SW 1271 (cell line): ENCODE data around the gene FRMD4A.
A peak's percentile ranks its signal among the peaks of the same experiment; 100 is the strongest.
"Not testable (repeated sequence)": the region's sequence is repeated elsewhere in the genome, so short reads cannot be mapped to it uniquely, and the experiment has no call there.

Experiments
- DNase-seq, 2 experiments: peaks; one replicate each; lab custom pipeline; 2025; lab: John Stamatoyannopoulos, UW

The FRMD4A gene

DNA sequence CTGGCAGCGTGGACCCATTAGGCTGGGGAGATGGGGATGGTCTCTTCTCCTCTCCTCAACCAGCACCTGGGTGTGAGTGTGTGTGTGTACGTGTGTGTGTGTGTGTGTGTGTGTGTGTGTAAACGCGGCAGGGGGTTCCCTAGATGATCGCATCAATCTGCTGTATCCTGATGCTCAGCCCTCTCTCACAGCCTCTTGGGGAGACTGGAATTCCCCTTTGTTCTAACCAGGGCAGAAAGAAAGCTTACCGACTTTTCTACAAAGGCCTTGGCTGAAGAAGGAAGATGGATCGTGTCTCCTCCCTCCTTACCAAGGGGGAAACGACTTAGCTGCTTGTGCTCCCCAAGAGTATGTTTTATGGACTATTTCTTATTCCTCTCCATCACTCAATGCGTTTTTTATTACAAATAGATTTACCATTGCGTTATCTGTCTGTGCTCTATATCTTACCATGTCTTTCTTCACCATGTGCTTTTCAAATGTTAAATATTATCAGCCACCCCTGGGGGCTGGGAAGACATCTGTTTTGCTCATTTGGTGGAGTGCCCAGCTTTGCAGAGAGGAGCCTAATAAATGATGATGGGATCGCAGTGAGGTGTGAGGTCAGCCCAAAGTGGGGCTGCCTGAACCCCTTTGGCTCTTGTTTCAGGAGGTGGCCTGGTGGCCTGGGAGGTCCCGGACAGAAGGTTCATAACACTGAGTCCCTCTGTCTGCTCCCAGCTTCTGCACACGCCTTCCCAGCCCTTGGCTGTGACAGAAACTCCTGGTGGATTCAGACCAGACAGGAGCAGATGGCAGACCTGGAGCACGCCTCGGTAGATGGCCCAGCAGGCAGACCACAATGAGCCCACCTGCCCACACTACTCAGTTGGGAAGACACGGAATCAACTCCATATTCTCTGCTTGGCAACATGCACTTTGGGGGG is 481.9 kb downstream of the FRMD4A start:
- no peak for DNase-seq

DNA sequence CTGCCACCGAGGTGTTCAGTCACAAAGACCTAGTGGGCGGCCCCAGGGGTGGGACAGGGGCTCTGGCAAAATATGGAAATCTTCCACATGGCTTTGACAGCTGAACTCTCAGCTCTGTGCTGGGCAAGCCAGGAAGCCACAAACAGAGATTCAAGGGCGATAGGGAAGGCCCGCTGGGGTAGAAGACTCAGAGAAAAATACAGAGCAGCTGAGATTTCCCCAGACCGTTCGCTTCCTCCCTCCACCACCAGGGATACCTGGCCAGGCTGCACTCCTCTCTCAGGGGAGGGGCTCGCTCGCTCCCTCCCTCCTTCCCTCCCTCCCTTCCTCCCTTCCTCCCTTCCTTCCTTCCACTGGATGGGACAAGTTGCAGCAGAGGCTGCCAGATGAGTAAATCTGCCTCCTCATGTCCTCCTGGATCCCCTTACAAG is 483.5 kb downstream of the FRMD4A start:
- no peak for DNase-seq

DNA sequence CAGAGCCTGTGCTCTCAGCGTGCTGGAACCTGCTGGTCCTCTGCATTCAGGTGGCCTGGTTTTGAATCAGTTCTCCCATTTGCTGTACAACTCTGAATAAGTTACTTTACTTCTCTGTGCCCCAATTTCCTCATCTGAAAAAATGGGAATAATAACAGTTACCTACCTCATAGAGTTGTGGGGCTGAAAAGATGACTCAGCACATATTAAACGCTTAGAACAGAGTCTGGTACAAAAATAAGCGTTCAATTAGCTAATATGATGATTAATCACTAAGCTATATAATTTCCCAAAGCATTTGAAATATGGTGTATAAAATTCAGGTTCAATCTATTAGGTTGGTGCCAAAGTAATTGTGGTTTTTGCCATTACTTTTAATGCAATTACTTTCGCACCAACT is 484.8 kb downstream of the FRMD4A start:
- DNase-seq, result no peak

DNA sequence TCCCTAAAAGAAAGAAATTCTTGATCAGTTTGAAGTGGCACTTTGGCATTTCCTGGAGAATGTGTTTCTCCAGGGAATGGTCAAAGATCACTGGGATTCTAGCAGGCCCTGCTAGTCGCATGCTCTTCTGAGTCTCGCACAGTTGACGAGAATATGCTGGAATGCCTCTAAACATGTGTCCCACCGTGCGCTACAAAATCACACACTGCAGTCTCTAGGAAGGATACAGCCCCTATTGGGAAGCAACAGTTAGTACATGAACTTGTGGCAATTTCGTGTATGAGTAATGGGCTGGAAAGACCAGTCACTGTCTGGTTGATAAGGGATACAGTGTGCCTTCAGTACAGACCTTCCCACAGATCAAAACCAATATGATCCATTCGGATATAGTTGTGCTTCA is 486.1 kb downstream of the FRMD4A start:
- no peak for DNase-seq

DNA sequence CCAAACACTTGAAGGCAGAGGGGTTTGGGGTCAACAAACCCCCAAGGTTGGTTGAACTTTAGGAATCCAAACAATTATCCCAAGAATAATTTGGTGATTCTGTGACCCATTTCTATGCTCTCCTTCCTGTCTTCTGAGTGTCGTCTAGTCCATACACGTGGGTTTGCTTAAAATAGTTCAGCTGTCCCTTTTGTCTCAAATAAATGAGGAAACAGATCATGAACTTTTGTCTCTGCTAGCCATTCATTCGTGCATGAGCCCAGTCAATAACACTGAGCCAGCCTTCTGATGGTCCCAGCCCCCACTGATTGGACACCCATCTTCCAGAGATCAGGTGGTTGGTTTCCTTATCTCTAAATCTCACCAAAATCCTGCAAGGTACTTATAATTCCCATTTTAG is 488.6 kb downstream of the FRMD4A start:
- no peak for DNase-seq

DNA sequence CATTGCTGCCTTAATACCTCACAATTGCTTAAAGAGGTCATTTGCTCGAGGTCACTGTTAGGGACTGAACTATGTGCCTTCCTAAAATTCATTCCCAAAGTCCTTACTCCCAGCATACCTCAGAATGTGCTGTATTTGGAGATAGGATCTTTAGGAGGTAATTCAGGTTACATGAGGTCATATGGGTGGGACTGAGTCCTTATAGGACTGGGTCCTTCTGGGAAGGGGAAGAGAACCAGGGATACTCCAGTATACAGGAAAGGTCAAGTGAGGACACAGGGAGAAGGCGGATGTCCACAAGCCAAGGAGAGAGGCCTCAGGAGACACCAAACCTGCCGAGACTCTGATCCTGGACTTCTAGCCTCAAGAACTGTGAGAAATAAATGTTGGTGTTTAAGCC is 490.7 kb downstream of the FRMD4A start:
- no peak for DNase-seq

DNA sequence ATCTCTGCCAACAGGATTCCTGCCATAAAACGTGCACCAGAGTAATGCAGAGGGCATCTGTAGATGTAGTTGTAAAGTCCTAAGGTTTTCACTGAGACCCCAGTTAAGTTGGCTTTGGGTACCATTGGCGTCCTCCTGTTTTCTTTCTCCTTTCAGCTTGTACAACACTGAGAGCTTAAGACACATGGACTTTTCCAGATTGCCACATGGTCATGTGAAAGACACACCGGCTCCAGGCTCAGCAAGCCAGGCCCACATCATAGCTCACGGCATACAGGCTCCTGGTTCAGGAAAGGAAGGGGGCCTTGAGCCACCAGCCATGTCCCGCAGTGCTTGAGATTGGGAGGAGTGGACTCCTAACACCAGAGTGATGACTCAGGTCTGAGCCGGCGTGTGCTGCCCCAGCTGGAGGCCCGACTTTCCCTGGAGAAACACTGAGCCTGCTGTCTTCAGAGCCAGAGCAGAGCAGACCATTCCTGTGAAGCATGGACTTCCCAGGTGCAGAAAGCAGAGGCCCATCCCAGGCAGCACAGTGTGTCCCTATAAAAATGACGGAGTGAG is 491.2 kb downstream of the FRMD4A start:
- DNase-seq, result peak in 1 of 2 experiments; percentile 40

DNA sequence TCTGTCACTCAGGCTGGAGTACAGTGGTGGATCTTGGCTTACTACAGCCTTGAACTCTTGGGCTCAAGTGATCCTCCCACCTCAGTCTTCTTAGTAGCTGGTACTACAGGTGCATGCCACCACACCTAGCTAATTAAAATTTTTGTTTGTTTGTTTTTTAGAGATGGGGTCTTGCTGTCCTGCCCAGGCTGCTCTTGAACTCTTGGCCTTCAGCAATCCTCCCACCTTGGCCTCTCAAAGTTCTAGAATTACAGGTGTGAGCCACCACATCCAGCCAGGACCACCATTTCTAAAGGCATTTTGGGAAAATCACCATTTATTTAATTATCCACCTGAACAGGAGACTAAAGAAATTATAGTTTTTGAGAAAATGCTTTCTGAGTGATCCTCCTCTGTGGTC is 491.7 kb downstream of the FRMD4A start:
- DNase-seq, result no peak

DNA sequence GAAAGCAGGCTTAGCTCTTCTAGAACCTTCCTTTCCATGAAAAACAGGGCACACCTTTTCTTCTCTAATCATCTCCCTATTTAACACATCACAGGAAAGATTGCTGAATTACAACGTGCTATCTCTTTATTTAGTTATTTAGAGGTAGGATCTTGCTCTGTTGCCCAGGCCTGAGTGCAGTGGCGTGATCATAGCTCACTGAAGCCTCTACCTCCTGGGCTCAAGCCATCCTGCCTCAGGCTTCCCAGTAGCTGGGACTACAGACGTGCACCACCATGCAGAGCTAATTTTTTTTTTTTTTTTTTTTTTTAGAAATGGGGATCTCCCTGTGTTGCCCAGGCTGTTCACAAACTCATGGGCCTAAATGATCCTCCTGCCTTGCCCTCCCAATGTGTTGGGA is 492.8 kb downstream of the FRMD4A start:
- no peak for DNase-seq

DNA sequence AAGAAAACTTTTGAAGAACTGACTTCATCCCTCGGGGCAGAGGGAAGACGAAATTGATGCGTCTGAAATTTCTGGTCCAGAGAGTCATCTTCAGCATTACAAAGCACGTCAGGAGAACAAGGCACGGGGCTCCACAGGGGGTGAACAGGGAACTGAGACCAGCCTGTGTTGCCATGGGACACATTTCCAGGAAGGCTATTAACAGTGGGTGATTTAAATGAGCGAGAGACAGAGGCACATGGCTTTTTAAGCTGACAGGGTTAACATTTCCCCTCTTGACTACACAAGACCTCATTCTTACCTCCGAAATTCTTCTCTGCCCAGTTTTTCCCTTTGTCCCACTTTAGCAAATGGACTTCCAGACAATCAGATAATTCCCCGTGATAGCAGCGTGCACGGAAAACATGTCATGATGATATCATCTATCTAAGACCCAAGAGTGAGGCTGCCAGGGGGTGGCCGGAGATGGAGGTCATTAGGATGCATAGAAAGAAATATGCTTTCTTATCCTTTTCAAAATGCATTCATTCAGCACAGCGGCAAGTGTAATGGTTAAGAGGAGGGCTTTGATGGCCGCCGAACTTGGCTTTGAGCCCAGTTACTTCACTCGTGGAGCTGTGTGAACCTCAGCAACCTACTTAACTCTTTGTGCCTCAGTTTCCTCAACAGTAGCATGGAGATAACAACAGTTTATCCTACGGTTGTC is 496.0 kb downstream of the FRMD4A start:
- DNase-seq, result no peak

DNA sequence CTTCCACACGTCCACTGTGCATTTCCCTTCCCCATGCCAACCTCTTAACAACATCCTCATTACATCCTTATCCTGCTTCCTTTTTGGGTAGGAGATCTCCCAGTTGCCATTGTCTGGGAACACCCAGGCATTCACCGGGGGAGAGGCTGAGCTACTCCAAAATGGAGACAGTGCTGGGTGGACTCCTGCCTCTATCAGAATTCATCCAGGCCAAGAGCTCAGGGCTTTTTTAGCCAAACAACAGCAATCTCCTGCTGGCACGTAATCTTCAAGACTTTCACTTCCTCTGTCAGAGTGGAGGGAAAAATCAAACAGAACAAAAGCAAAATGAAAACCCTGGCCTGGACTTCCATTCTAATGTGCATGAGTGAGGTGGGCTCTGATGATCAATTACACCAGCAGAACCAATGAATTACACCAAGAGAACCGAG is 499.0 kb downstream of the FRMD4A start:
- DNase-seq, result no peak

DNA sequence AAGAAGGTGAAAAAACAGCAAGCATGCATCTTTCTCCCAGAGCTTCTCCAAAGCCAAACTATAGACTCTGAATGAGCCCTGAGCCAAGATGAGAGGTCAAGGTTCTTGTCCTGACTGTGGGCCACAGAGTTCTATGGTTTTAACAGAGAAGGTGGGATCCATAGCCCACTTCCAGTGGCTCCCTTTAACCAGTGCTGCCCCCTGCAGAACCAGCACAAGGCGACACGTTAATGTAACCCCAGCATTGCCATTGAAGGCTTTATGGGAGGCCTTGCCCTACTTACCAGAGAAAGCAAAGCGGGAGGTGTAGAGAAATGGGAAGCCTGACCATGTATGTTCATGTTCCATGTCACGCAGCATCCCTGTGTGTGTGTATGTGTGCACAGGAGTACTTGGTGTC is 500.3 kb downstream of the FRMD4A start:
- DNase-seq, result no peak

DNA sequence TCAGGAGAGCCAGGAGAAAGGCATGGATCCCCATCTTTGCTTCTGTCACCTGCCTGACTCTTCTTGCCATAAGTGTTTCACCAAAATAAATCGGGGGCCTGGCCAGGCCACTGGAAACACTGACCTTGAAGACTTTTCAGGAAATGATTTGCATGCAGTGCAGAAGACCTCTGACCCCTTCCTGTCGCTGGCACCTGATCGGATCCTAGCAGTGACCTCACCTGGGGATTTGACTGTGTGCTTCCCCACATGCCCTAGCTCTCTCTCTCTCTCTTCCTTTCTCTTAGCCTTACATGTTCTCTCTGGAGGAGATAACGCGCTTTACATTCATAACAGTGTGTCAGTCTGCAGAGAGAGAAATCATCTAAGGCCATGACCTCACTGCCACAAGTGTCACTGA is 500.9 kb downstream of the FRMD4A start:
- no peak for DNase-seq

DNA sequence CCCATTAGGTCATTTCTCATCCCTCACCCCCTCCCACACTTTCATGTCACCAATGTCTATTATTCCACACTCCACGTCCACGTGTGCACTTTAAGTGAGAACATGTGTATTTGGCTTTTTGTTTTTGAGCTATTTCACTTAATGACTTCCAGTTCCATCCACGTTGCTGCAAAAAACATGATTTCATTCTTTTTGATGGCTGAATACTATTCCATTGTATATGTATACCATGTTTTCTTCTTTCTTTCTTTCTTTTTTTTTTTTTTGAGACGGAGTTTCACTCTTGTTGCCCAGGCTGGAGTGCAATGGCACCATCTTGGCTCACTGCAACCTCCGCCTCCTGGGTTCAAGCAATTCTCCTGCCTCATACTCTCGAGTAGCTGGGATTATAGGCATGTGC is 502.4 kb downstream of the FRMD4A start:
- DNase-seq, result not testable (repeated sequence)

DNA sequence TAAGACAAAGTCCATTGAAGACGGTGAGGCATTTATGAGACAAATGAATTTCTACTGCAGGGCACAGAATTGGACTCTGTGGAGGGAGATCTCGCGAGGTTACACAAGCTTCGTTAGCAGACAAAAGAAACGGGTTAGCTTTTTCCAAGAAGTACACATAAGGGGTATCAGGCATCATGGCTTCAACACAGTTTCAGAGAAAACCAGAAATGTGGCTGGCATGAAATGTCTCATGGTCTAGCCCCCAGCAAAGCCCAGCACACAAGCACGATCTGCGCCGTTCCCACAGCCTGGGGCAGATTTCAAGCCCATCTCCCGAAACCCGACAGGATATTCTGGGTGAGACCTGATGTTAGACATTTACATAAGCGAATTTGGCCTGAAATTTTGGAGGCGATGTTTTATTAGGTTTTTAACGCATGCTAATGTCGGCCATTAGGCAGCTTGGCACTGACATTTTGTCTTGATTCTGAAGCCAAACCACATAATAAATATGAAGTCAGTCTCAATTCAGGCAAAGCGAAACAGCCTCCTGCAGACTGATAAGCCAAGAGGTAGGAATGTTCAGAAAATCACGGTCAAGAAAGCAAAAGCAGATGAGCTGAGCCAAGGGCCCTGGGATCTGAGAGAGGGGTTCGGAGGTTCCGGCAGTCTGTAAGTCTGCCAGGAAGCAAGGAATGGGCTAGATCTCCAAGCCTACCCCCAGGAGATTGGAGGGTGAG is 503.5 kb downstream of the FRMD4A start:
- DNase-seq, result no peak

DNA sequence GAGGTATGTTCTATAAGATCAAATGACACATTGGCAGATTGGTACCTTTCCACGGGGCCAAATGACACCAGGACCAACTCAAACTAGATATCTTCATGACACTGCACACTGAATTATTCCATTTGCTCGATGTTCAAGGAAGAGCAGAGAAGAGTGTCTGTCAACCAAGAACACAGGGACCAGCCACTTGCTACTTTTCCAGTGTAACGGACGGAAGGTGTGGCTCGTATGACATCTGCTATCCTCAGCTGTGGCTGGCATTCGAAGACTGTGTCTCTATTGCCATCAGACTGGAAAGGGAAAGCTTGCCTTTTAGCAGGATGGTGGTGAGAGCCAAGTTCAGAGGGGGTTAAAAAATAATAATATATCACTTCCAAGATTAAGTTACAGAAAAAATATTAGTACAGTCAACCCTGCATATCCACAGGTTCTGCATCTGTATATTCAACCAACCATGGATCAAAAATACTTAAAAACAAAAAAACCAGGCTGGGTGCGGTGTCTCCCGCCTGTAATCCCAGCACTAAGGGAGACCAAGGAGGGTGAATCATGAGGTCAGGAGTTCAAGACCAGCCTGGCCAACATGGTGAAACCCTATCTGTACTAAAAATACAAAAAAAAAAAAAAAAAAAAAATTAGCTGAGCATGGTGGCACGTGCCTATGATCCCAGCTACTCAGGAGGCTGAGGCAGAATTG is 506.9 kb downstream of the FRMD4A start:
- no peak for DNase-seq

DNA sequence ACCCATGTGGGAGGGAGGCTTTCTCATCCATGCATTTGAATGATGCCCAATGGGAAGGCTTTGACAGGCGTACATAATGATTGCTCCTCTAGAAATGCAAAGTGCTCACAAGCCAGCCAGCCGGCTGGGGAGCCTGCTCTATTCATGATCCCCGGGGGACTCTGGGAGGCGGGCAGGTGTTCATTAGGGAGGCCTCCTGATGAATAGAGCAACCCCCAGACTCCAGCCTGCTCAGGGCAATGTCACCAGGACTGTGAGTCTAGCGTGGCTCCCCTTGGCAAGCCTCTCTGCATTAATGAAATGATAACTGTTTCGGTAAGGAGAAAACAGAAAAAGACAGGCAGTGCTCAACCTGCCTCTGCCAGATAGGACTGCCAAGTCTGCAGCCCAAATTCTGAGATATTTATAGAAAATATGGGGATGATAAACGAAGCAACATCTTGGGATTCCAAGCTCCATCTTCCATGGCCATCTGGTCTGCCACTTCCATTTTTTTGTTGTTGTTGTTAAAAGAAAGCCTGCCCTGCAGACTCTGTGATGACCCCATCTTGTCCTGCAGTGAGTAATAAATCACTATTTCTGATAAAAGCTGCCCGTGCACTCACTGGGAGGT is 507.5 kb downstream of the FRMD4A start:
- no peak for DNase-seq

DNA sequence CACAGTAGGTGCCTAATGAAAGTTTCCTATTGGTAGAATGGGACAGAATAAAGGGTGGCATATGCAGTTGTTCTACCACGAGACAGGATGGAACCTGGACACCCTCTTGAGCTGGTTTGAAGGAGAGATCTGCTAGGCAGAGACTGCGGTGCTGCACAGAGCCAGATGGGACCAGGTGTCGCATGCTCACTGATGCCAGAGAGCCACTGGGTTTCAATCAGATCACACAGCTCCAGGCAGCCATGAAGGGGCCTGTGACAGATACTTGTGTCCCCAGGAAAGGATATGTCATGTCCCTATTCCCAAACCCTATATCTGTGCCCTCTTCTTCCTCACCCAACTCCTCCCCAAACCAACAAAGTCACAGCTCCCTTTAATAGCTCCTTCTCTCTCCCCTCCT is 508.2 kb downstream of the FRMD4A start:
- DNase-seq, result no peak

DNA sequence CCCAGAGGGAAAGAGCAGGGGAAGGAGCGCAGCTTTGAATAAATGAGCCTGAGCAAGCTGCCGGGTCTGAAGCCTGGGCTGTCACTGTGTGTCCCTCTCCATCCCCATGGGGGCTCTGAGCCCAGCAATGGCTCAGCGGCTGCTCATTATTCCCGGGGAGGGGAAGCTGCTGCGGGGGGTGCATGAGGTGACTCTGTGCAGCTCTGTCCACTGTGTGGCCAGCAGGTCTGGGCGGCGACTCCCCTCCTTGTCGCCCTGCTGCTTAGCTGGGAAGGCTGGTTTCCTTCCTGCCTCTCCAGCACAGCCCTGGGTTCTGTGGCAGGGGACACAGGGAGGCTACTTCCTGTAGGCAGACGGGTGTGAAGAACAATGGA is 509.8 kb downstream of the FRMD4A start:
- DNase-seq, result no peak

DNA sequence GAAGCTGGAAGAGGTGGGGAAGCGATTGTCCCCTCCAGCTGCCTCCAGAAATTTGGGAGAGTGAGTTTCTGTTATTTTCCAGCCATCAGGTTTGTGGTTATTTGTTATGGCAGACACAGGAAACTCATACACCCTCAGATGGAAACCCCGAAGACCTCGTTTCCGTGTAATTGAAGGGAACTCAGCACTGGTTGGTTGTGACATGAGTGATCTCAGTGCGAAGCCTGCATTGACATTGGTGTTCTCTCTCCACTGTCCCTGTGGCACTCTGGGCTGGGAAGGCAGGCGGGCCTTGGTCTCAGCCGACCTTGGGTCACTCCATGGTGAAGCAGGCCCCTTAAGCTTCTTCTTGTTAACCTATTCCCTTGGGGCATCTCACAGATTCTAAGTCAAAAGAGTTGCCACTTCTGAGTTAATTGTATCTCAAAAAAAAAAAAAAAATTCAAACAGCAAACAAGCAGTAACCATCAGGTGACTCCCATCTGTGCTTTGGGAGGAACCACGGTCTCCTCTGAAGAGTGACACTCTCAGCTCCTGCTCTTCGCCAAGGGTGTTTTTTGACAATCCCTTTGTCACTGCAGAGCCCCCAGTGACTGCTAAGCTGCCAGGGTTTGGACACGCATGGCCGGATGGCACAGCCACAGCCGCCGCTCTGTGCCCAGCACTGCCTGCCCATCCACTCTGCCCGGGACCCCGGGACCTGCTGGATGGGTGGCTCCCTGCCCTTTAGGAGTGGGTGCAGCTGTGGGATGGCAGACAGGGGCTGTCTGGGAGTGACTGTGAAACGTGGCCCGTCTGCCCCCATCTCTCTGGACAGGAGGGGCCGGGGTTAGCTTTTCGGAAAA is 510.4 kb downstream of the FRMD4A start:
- DNase-seq, result no peak
